Urinary bladder (tissue), 4 donors: ENCODE measurements around the gene NAGPA. TPM values are rescaled to one million over a fixed set of nuclear protein-coding genes. Genes with fewer than 3 reads are reported as not detected.

Experiments used
- DNase-seq: peaks from one replicate; pipeline ENCODE4 v3.0.0-alpha.2; 2015; ENCODE audit errors: extremely low spot score
- H3K27ac ChIP-seq: one replicate; pipeline ENCODE4 v1.5.1; 2013; ENCODE audit warnings: low read depth, mild to moderate bottlenecking, moderate library complexity
- H3K36me3 ChIP-seq: one replicate; pipeline ENCODE4 v1.6.1; 2013; ENCODE audit warnings: mild to moderate bottlenecking, moderate library complexity; ENCODE audit not compliant: insufficient read depth
- H3K4me1 ChIP-seq: one replicate; pipeline ENCODE4 v1.6.1; 2013; ENCODE audit warnings: mild to moderate bottlenecking, moderate library complexity; ENCODE audit not compliant: insufficient read depth
- H3K4me3 ChIP-seq: one replicate; pipeline ENCODE4 v1.5.1; 2013; ENCODE audit warnings: low read depth, low read length
- WGBS: extraction: QIAGEN DNeasy Blood & Tissue Kit; methylation state at CpG from one replicate; pipeline ENCODE4 v1.1.7; 2013; 5-methylcytosine and 5-hydroxymethylcytosine counted together
- polyA plus RNA-seq: library from polyadenylated mRNA; stranded (reverse); fragments of 200-250 nt; gene quantifications from one replicate; pipeline ENCODE4 v1.2.3, GENCODE V29; 2013
- total RNA-seq: library from RNA; depleted of rRNA; stranded (reverse); fragments of >200 nt; gene quantifications from one replicate; pipeline ENCODE4 v1.2.3, GENCODE V29; 2014
- donor health status: healthy with polysubstance abuse.
- donor health status: healthy.

The NAGPA gene
- total and polyA plus RNA-seq, 2 donors, result 5.5 to 17.5 TPM

GRCh38 chr16:4979164-4979563 is 54.6 kb downstream of the NAGPA start:
- Histone ChIP-seq H3K4me3 (no peak overlapping the region), H3K27ac (no peak overlapping the region), H3K36me3 (no peaks in the 10 kb centered on the region), H3K4me1 (no peaks in the 10 kb centered on the region)
- no peak for DNase-seq
- 76% methylated on average over 7 of the region's 7 CpGs for WGBS

DNA sequence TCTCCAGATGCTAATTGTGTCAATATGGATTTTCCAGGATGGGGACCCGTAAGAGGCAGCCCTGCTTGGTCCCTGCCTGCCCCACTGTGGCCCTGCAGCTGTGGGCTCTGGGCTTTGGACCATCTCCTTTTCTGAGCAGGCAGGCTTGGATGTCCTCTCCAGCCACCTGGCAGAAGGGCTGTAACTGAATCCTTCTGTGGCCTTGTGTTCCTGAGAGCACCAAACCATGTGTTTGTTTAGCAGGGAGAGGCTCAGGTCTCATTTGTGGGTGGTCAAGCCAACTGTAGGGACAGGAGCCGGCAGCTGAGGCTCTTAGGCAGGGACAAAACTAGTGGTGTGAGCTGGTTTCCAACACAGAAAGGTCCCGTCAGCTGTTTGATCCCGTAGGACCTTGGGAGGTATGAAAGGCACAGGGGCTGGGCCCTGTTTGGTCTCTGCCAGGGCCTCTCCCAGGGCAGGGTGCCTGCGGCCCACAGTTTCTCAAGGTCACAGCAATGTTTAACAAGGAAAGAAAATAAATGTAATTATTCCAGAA is 57.1 kb downstream of the NAGPA start:
- no peak for DNase-seq
- 83% methylated on average over 5 of the region's 5 CpGs for WGBS
- no peak overlapping the region for H3K4me3 ChIP-seq
- H3K4me1 ChIP-seq, result no peaks in the 10 kb centered on the region
- no peak overlapping the region for H3K27ac ChIP-seq
- H3K36me3 ChIP-seq, result no peaks in the 10 kb centered on the region

GRCh38 chr16:4976079-4976478 is 57.7 kb downstream of the NAGPA start:
- no peak overlapping the region for H3K27ac ChIP-seq
- H3K4me3 ChIP-seq, result no peak overlapping the region
- H3K4me1 ChIP-seq, result no peaks in the 10 kb centered on the region
- WGBS, result 83% methylated on average over 2 of the region's 2 CpGs
- no peaks in the 10 kb centered on the region for H3K36me3 ChIP-seq
- DNase-seq, result no peak

Other genes with a start within 250 kb of the NAGPA start
- gene SEPTIN12, start 245.6 kb downstream of the NAGPA start, total RNA-seq, result not detected
- not detected for gene SEPTIN12, start 245.6 kb downstream of the NAGPA start, polyA plus RNA-seq
- gene SMIM22, start 238.6 kb downstream of the NAGPA start, total RNA-seq, result 13.4 TPM
- gene SMIM22, start 238.6 kb downstream of the NAGPA start, polyA plus RNA-seq, result 52.2 TPM
- gene ROGDI, start 231.3 kb downstream of the NAGPA start, total RNA-seq, result 8.5 TPM
- gene ROGDI, start 231.3 kb downstream of the NAGPA start, polyA plus RNA-seq, result 45.1 TPM
- 44.4 TPM for gene GLYR1, start 186.6 kb downstream of the NAGPA start, total RNA-seq
- gene GLYR1, start 186.6 kb downstream of the NAGPA start, polyA plus RNA-seq, result 60.3 TPM
- 14.1 TPM for gene UBN1, start 186.5 kb downstream of the NAGPA start, total RNA-seq
- gene UBN1, start 186.5 kb downstream of the NAGPA start, polyA plus RNA-seq, result 17.5 TPM
- 10.1 TPM for gene PPL, start 96.8 kb downstream of the NAGPA start, total RNA-seq
- gene PPL, start 96.8 kb downstream of the NAGPA start, polyA plus RNA-seq, result 55.0 TPM
- gene SEC14L5, start 75.6 kb downstream of the NAGPA start, total RNA-seq, result 0.42 TPM
- 0.48 TPM for gene SEC14L5, start 75.6 kb downstream of the NAGPA start, polyA plus RNA-seq
- 6.0 TPM for gene C16orf89, start 32.0 kb upstream of the NAGPA start, total RNA-seq
- gene C16orf89, start 32.0 kb upstream of the NAGPA start, polyA plus RNA-seq, result 11.1 TPM
- gene ALG1, start 37.9 kb upstream of the NAGPA start, total RNA-seq, result 15.1 TPM
- 18.5 TPM for gene ALG1, start 37.9 kb upstream of the NAGPA start, polyA plus RNA-seq
- gene EEF2KMT, start 63.9 kb upstream of the NAGPA start, total RNA-seq, result 4.6 TPM
- 11.2 TPM for gene EEF2KMT, start 63.9 kb upstream of the NAGPA start, polyA plus RNA-seq